Testis (tissue), 2 donors: Measurements from ENCODE around the gene PCDHB11.
"Not testable (repeated sequence)": the region's sequence is repeated elsewhere in the genome, so short reads cannot be mapped to it uniquely, and the experiment has no call there.

Experiments
- CTCF ChIP-seq, 3 experiments: fragments of 450-650 bp in 2 of 3; fragments of 200-600 bp in 1 of 3; sonication (generic) in 1 of 3; IDR thresholded peaks; one replicate each; pipeline ENCODE4 v1.5.1; 2016 to 2019; ENCODE audit warnings: antibody characterized with exemption in 3 of 3, mild to moderate bottlenecking in 2 of 3, moderate library complexity in 1 of 3
- POLR2A ChIP-seq: fragments of 450-650 bp; IDR thresholded peaks from one replicate; pipeline ENCODE4 v1.6.1; 2017; ENCODE audit warnings: antibody characterized with exemption, mild to moderate bottlenecking, moderate library complexity

GRCh38 chr5:141247434-141247833 is 48.0 kb downstream of the PCDHB11 start:
- TF ChIP-seq POLR2A; CTCF (IDR thresholded peaks at IDR 0.05): not testable (repeated sequence)
